Small intestine (tissue), 7 donors: ENCODE measurements around the gene ANO10. TPM values are rescaled to one million over a fixed set of nuclear protein-coding genes. Genes with fewer than 3 reads are reported as not detected.
A peak's percentile ranks its signal among the peaks of the same experiment; 100 is the strongest.

Experiments used
- DNase-seq, 2 donors: peaks; one replicate each; pipeline versions ENCODE4 v3.0.0 to v3.0.0-alpha.2; 2013
- FAIRE-seq: peaks from 2 replicates; lab custom pipeline; 2012; peaks lifted over from hg19 to GRCh38; lab: Jason Lieb, UNC
- H3K27ac ChIP-seq, 3 donors: one replicate each; pipeline ENCODE4 v1.5.1; 2013; ENCODE audit warnings: low read length in 2 of 3, mild to moderate bottlenecking in 2 of 3, control low read depth in 1 of 3, inconsistent platforms in 1 of 3, low read depth in 1 of 3, moderate library complexity in 1 of 3
- H3K27me3 ChIP-seq, 3 donors: one replicate each; pipeline ENCODE4 v1.6.1; 2013; ENCODE audit warnings: low read length in 3 of 3, inconsistent platforms in 1 of 3; ENCODE audit not compliant: control insufficient read depth in 3 of 3, insufficient read depth in 3 of 3
- H3K36me3 ChIP-seq, 3 donors: one replicate each; pipeline ENCODE4 v1.6.1; 2013; ENCODE audit warnings: low read length in 3 of 3, inconsistent platforms in 1 of 3, low read depth in 1 of 3, mild to moderate bottlenecking in 1 of 3, moderate library complexity in 1 of 3; ENCODE audit not compliant: control insufficient read depth in 3 of 3, insufficient read depth in 2 of 3
- H3K4me1 ChIP-seq, 3 donors: one replicate each; pipeline ENCODE4 v1.6.1; 2013; ENCODE audit warnings: low read length in 2 of 3, inconsistent platforms in 1 of 3, low read depth in 1 of 3, mild to moderate bottlenecking in 1 of 3, moderate library complexity in 1 of 3; ENCODE audit not compliant: control insufficient read depth in 3 of 3, insufficient read depth in 2 of 3
- H3K4me3 ChIP-seq, 3 donors: one replicate each; pipeline ENCODE4 v1.5.1; 2013; ENCODE audit warnings: low read length in 3 of 3, control low read depth in 1 of 3, inconsistent platforms in 1 of 3, low read depth in 1 of 3, mild to moderate bottlenecking in 1 of 3, moderate library complexity in 1 of 3
- H3K9me3 ChIP-seq, 2 donors: one replicate each; pipeline ENCODE4 v1.6.1; 2013; ENCODE audit warnings: low read depth in 1 of 2, low read length in 1 of 2; ENCODE audit not compliant: control insufficient read depth in 2 of 2, insufficient read depth in 1 of 2
- WGBS, 3 donors: extraction: QIAGEN DNeasy Blood & Tissue Kit; methylation state at CpG; one replicate each; pipeline ENCODE4 v1.1.7; 2013; 5-methylcytosine and 5-hydroxymethylcytosine counted together
- polyA plus RNA-seq, 4 donors: library from polyadenylated mRNA; stranded (reverse) in 3 of 4; unstranded in 1 of 4; fragments of 200-250 nt in 3 of 4; fragments of 120-200 nt in 1 of 4; gene quantifications; one replicate each; pipeline versions ENCODE4 v1.2.1 to v1.2.3, GENCODE V29; 2013
- donor health status: healthy with polysubstance abuse.
- donor health status: control.
- donor health status: control.
- donor health status: Bipolar disorder and iron deficiency.
- donor health status: healthy.

ANO10 gene
- polyA plus RNA-seq, 4 donors, result 21.7 to 45.6 (median 30.1) TPM

- WGBS, 3 donors, result 58 to 77% (median 66%) methylated on average over 10 of the region's 10 CpGs
- no peak for FAIRE-seq
- H3K4me1 ChIP-seq, result peaks cover 0 to 14% (median 0%) of the 10 kb centered on the region in 3 donors
- H3K36me3 ChIP-seq, result no peaks in the 10 kb centered on the region
- H3K9me3 ChIP-seq, result no peaks in the 10 kb centered on the region
- no peaks in the 10 kb centered on the region for H3K27me3 ChIP-seq
- H3K27ac ChIP-seq, result peak overlapping the region; percentile 14 to 96 (median 47)
- DNase-seq, result peak; percentile 10 to 64
- no peak overlapping the region for H3K4me3 ChIP-seq
These were observed 232.2 kb downstream of the ANO10 start for GRCh38 chr3:43389388-43390254.

- DNase-seq (no peak), FAIRE-seq (no peak)
- H3K9me3 ChIP-seq, result no peaks in the 10 kb centered on the region
- no peaks in the 10 kb centered on the region for H3K36me3 ChIP-seq
- no peak overlapping the region for H3K4me3 ChIP-seq
- H3K27ac ChIP-seq, result peak overlapping the region in 1 of 3 donors; percentile 96
- no peaks in the 10 kb centered on the region for H3K27me3 ChIP-seq
- H3K4me1 ChIP-seq, result peaks cover 0 to 13% (median 0%) of the 10 kb centered on the region in 3 donors
These were observed 232.9 kb downstream of the ANO10 start for GRCh38 chr3:43388915-43389314.

GRCh38 chr3:43388175-43388574 is 233.6 kb downstream of the ANO10 start:
- peaks cover 0 to 13% (median 0%) of the 10 kb centered on the region in 3 donors for H3K4me1 ChIP-seq
- FAIRE-seq (no peak), DNase-seq (no peak)
- no peaks in the 10 kb centered on the region for H3K9me3 ChIP-seq
- peak overlapping the region in 1 of 3 donors; percentile 17 for H3K27ac ChIP-seq
- no peaks in the 10 kb centered on the region for H3K36me3 ChIP-seq
- no peaks in the 10 kb centered on the region for H3K27me3 ChIP-seq
- WGBS, 3 donors, result 89 to 97% (median 95%) methylated on average over 5 of the region's 5 CpGs
- H3K4me3 ChIP-seq, result no peak overlapping the region

GRCh38 chr3:43379343-43379742 is 242.5 kb downstream of the ANO10 start:
- Histone ChIP-seq H3K36me3 (peaks cover 0 to 3% (median 0%) of the 10 kb centered on the region in 3 donors), H3K4me3 (no peak overlapping the region), H3K27ac (peak overlapping the region in 1 of 3 donors; percentile 66), H3K9me3 (no peaks in the 10 kb centered on the region), H3K27me3 (no peaks in the 10 kb centered on the region), H3K4me1 (peaks cover 0 to 3% (median 0%) of the 10 kb centered on the region in 3 donors)
- WGBS, 3 donors, result 65 to 84% (median 80%) methylated on average over 3 of the region's 3 CpGs
- no peak for FAIRE-seq
- no peak for DNase-seq

GRCh38 chr3:43378066-43378935 is 243.5 kb downstream of the ANO10 start:
- H3K9me3 ChIP-seq, result no peaks in the 10 kb centered on the region
- H3K36me3 ChIP-seq, result peaks cover 0 to 3% (median 0%) of the 10 kb centered on the region in 3 donors
- no peak overlapping the region for H3K4me3 ChIP-seq
- 72 to 90% (median 84%) methylated on average over 2 of the region's 2 CpGs for WGBS, 3 donors
- DNase-seq, result peak; percentile 68 to 69
- H3K4me1 ChIP-seq, result peaks cover 0 to 3% (median 0%) of the 10 kb centered on the region in 3 donors
- peak overlapping the region in 1 of 3 donors; percentile 17 for H3K27ac ChIP-seq
- no peak for FAIRE-seq
- H3K27me3 ChIP-seq, result no peaks in the 10 kb centered on the region

- WGBS, 3 donors, result 90 to 93% (median 93%) methylated on average over 3 of the region's 3 CpGs
- H3K4me3 ChIP-seq, result no peak overlapping the region
- H3K9me3 ChIP-seq, result no peaks in the 10 kb centered on the region
- DNase-seq (no peak), FAIRE-seq (no peak)
- H3K4me1 ChIP-seq, result peaks cover 0 to 3% (median 0%) of the 10 kb centered on the region in 3 donors
- H3K36me3 ChIP-seq, result peaks cover 0 to 3% (median 0%) of the 10 kb centered on the region in 3 donors
- H3K27ac ChIP-seq, result no peak overlapping the region
- H3K27me3 ChIP-seq, result no peaks in the 10 kb centered on the region
These were observed 248.3 kb downstream of the ANO10 start for GRCh38 chr3:43373560-43373928.

GRCh38 chr3:43372809-43373559 is 248.8 kb downstream of the ANO10 start:
- no peak for FAIRE-seq
- Histone ChIP-seq H3K27ac (no peak overlapping the region), H3K4me3 (no peak overlapping the region), H3K36me3 (peaks cover 0 to 3% (median 0%) of the 10 kb centered on the region in 3 donors), H3K27me3 (no peaks in the 10 kb centered on the region), H3K9me3 (no peaks in the 10 kb centered on the region), H3K4me1 (peaks cover 0 to 1% (median 0%) of the 10 kb centered on the region in 3 donors)
- no peak for DNase-seq
- whole genome bisulfite sequencing, 3 donors, result 88 to 91% (median 89%) methylated on average over 11 of the region's 11 CpGs
